Effector memory CD4-positive, alpha-beta T cell (primary cell): ENCODE measurements around the gene DSC2.
"Not testable (repeated sequence)": the region's sequence is repeated elsewhere in the genome, so short reads cannot be mapped to it uniquely, and the experiment has no call there.

ENCODE experiments used
- DNase-seq, 3 donors: peaks; one replicate each; pipeline ENCODE4 v3.0.0-alpha.2; 2020
- H3K27ac ChIP-seq: 2 replicates; pipeline ENCODE4 v1.7.0; 2013; ENCODE audit warnings: mild to moderate bottlenecking, low read length, moderate library complexity; ENCODE audit not compliant: insufficient read depth, poor library complexity, severe bottlenecking
- H3K27me3 ChIP-seq: replicated peaks from 2 replicates; pipeline ENCODE4 v1.7.0; 2013; ENCODE audit warnings: mild to moderate bottlenecking, low read length; ENCODE audit not compliant: insufficient read depth, control insufficient read depth, poor library complexity, severe bottlenecking
- H3K36me3 ChIP-seq: 2 replicates; pipeline ENCODE4 v1.7.0; 2013; ENCODE audit warnings: mild to moderate bottlenecking, low read length, moderate library complexity; ENCODE audit not compliant: control insufficient read depth, insufficient read depth
- H3K4me1 ChIP-seq: 2 replicates; pipeline ENCODE4 v1.7.0; 2013; ENCODE audit warnings: low read length, mild to moderate bottlenecking; ENCODE audit not compliant: control insufficient read depth, insufficient read depth, poor library complexity, severe bottlenecking
- H3K4me3 ChIP-seq: 2 replicates; pipeline ENCODE4 v1.7.0; 2013; ENCODE audit warnings: low read length, low read depth, mild to moderate bottlenecking; ENCODE audit not compliant: insufficient read depth, poor library complexity, severe bottlenecking
- H3K9me3 ChIP-seq: 2 replicates; pipeline ENCODE4 v1.7.0; 2013; ENCODE audit warnings: mild to moderate bottlenecking, low read length, moderate library complexity; ENCODE audit not compliant: control insufficient read depth
- total RNA-seq, 3 donors: gene quantifications; one replicate each; lab custom pipeline; 2026; lab: John Stamatoyannopoulos, UW

DSC2 gene
- total RNA-seq: 0 to 0.19 (median 0.17) reads per million in 3 donors

DNA sequence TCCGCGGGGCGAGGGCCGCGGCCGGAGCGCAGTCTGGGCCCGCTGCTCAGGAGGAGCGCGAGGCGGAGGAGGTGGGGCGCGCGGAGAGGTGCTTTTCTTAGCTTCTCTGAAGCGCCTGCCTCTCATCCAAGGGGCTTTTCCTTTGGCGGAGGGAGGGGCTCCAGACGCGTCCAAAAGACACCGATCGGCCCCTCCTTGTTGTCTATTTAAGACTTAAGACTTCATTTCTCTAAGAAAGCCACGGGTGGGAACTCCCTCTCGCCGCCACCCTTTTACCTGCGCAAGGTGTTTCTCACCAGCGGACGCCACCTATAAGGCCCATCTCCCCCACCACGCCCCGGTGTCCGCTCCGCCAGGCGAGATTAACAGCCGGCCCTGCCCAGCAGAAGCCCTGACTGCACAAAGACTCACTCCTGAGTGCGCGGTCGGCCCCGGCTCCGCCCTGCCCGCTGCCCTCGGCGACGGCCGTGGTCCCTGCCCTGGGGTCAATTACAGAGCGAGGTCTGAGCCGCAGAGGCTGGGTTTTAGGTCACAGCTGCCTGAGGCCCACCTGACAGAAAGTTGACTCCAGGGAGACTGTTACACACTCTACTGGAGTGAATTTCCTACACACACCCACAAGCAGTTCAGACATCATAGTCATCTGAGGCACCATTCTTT is at the start of gene DSC2:
DSC2 (minus strand) TSS at position 397 of the 660 bp plus-strand sequence. CDS start 450 bp downstream, outside the sequence.
- Histone ChIP-seq H3K4me1 (no peaks in the 10 kb centered on the region), H3K9me3 (no peaks in the 10 kb centered on the region), H3K27me3 (no peaks in the 10 kb centered on the region), H3K36me3 (no peaks in the 10 kb centered on the region), H3K27ac (no peak within 1 kb of the TSS), H3K4me3 (no peak within 1 kb of the TSS)
- no peak for DNase-seq

DNA sequence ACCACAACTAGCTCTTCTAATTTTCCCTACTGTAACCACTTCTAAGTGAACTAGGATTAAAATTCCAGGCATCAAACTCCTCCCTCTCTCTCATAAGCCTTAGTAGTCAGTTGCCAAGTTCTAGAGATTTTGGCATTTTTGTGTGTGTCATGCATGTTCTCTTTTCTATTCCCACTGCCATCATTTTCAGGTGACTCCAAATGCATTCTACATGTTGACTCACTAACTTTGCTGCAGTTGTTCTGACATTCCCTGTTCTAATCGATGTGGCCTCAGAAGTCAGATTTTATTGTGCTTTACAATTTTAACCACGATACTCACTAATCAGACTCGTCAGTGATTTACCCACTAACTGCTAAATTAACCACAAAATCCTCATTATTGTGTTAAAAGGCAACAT is 47.1 kb upstream of the DSC2 start:
- H3K36me3 ChIP-seq: no peaks in the 10 kb centered on the region
- H3K27me3 ChIP-seq: no peaks in the 10 kb centered on the region
- no peak for DNase-seq
- H3K27ac ChIP-seq: no peak overlapping the region
- H3K4me3 ChIP-seq: no peak overlapping the region
- no peaks in the 10 kb centered on the region for H3K9me3 ChIP-seq
- no peaks in the 10 kb centered on the region for H3K4me1 ChIP-seq

DNA sequence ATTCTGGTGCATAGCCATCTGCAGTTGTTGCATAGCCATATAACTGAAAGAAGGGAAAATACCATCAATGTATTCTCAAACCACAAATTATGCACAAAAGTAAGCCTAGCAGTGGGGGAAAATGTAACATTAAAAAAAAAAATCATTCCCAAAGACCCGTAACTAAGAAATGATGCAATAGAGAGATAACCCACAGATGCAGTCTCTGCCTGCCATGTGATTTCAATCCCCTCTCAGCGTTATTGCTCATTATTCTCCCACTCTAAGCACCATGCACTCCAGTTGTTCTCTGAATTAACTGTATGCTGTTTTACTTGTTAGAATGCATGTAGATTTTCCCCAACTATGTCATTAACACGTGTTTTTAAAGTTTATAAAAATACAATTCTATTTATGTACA is 46.4 kb upstream of the DSC2 start:
- H3K4me3 ChIP-seq: no peak overlapping the region
- no peaks in the 10 kb centered on the region for H3K4me1 ChIP-seq
- no peaks in the 10 kb centered on the region for H3K36me3 ChIP-seq
- no peak overlapping the region for H3K27ac ChIP-seq
- no peaks in the 10 kb centered on the region for H3K9me3 ChIP-seq
- H3K27me3 ChIP-seq: no peaks in the 10 kb centered on the region
- no peak for DNase-seq

DNA sequence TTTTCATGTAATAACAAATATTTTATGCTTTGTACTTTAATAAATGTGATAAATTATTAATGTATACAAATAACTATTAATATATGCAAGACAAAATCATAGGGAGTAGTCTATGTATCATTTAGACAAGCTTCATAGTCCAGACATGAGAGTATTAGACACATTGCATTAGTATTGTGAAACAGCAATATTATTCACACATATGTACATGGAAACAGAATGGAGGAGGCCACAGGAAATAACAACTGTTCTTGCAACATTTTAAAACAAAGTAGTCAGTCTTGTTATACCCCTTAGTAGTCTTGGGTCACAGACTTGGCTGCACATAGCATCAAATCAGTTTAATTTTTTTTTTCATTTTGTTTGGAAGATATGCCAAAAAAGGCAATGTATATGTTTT is 44.6 kb upstream of the DSC2 start:
- H3K27me3 ChIP-seq: no peaks in the 10 kb centered on the region
- H3K36me3 ChIP-seq: no peaks in the 10 kb centered on the region
- no peak overlapping the region for H3K4me3 ChIP-seq
- H3K27ac ChIP-seq: no peak overlapping the region
- no peaks in the 10 kb centered on the region for H3K9me3 ChIP-seq
- DNase-seq: no peak
- H3K4me1 ChIP-seq: no peaks in the 10 kb centered on the region

DNA sequence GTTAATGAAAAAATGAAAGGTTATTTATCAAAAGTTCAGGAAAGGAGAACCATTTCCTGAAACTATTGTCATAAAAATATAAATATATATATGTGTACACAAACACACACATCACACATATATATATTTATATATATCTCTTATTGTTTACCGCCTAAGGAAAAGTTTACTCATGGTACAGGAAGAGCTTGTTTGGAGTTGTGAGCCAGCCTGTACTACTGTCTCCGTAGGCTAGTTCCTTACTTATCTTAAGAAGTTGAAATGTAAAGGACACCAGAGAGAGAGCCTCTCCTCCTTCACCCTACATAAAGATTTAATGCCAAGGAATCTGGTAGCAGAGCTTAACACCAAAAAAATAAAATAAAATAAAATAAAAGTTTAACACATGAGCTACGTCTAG is 40.8 kb upstream of the DSC2 start:
- no peak for DNase-seq
- Histone ChIP-seq H3K4me3 (no peak overlapping the region), H3K27me3 (no peaks in the 10 kb centered on the region), H3K4me1 (no peaks in the 10 kb centered on the region), H3K36me3 (no peaks in the 10 kb centered on the region), H3K9me3 (no peaks in the 10 kb centered on the region), H3K27ac (no peak overlapping the region)

DNA sequence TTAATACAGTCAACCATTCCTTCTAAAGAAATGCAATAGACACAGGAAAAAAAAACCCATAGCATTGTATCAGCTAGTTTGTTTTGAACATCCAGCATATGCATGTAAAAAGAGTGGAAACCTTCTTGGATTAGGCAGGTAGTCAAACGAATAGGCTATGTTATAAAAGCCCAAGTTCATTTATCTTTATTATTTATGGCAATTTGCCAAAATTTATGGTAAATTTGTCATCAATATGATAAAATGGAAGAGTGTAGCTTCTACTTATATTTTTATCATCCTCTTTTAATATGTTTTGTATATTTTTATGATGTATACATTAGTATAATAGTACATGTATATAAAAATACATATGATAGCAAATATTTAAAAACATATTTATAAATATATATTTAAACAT is 36.5 kb upstream of the DSC2 start:
- DNase-seq: no peak
- H3K9me3 ChIP-seq: no peaks in the 10 kb centered on the region
- no peaks in the 10 kb centered on the region for H3K36me3 ChIP-seq
- no peaks in the 10 kb centered on the region for H3K27me3 ChIP-seq
- H3K4me1 ChIP-seq: no peaks in the 10 kb centered on the region
- H3K27ac ChIP-seq: no peak overlapping the region
- no peak overlapping the region for H3K4me3 ChIP-seq

DNA sequence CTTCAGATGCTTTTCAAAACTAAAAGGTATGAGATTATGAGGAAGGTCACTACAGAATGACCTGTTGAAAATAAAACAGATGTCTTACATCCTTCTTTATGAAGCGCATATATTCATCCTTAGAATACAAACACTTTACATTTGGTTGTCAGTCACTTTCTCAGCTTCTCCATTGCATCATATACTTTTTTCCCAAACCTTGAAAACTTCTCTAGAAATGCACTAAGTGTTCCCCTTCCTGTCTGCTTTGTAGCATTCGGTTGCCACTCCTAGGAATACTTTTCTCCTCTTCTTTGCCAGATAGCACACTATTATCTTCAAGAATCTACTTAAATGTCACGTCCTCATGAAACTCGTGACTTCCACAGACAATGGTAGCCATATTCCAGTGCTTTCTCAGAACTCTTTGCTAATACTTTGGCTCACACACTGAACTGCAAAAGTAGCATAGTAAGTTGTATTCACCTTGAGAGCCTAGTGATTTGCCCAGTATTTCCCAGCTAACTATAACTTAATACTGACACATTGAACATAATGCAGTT is 32.8 kb upstream of the DSC2 start:
- H3K27me3 ChIP-seq: no peaks in the 10 kb centered on the region
- DNase-seq: no peak

DNA sequence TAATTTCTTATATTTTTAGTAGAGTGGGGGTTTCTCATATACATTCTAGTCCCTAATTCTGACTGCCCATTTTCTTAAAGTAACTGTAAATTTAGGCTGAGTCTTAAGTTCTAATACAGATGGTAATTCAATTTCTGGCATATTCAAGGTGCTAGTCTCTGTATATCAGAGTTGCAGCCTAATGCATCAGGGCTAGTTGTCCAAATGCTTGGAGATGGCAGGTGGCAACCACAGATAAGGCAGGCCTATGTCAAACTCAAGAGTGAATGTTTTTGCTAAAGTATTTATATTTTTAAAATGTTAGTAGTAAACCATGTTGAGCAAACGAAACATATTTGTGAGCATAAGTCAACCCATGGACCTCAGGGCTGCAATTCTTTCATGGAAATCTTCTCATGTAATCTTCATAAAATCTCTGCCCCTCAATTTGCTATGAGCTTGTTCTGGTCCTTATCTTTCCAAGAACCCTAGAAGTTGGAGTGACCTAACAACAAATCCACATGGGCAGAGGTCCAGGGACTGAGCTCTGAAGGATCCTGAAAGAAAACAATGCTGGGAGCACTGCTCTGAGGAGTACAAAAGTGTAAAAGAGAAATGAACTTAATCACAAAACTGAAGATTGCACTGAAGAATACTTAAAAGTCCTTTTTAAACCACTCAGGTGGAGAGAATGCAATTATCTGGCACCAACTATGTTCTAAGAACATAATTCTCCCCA is 27.3 kb upstream of the DSC2 start:
- Histone ChIP-seq H3K9me3 (no peaks in the 10 kb centered on the region), H3K27ac (no peak overlapping the region), H3K36me3 (no peaks in the 10 kb centered on the region), H3K4me1 (no peaks in the 10 kb centered on the region), H3K4me3 (no peak overlapping the region), H3K27me3 (no peaks in the 10 kb centered on the region)
- DNase-seq: no peak

More for the DNA sequence above, 32.8 kb upstream of the DSC2 start:
- H3K27ac ChIP-seq: no peak overlapping the region
- no peak overlapping the region for H3K4me3 ChIP-seq
- H3K4me1 ChIP-seq: no peaks in the 10 kb centered on the region
- no peaks in the 10 kb centered on the region for H3K9me3 ChIP-seq
- no peaks in the 10 kb centered on the region for H3K36me3 ChIP-seq

DNA sequence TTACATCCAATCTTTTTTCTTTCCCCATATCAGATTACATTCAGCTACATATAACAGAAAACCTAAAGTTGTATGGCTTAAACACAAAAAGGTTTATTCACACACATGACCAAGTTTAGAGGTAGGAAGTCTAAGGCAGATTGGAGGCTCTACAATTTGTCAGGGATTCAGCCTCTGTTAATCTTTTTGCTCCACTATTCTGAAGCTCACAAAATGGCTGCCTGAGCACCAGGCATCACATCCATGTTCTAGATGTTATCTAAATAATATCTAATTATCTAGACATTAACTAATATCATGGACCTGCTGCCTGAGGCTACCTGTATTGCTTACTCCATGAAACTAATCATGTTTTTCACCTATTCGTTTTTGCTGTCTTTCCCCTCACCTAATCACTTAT is 23.7 kb upstream of the DSC2 start:
- no peak overlapping the region for H3K4me3 ChIP-seq
- no peak for DNase-seq

DNA sequence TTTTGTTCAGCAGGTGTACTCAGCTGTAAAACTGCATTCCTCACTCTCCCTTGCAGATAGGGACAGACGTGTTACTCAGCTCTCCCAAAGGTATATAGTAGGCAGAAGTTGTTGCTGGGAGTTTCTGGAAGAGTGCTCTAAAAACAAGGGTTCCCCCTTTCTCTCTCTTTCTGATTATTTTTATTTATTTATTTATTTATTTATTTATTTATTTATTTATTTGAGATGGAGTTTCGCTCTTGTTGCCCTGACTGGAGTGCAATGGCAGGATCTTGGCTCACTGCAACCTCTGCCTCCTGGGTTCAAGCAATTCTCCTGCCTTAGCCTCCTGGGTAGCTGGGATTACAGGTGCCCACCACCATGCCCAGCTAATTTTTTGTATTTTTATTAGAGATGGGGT is 20.9 kb upstream of the DSC2 start:
- DNase-seq, H3K36me3 ChIP-seq, H3K4me1 ChIP-seq, H3K27ac ChIP-seq, H3K9me3 ChIP-seq, H3K4me3 ChIP-seq, H3K27me3 ChIP-seq: not testable (repeated sequence)

More for the DNA sequence above, 23.7 kb upstream of the DSC2 start:
- Histone ChIP-seq H3K9me3 (no peaks in the 10 kb centered on the region), H3K4me1 (no peaks in the 10 kb centered on the region), H3K27ac (no peak overlapping the region), H3K27me3 (no peaks in the 10 kb centered on the region), H3K36me3 (no peaks in the 10 kb centered on the region)
